Activated CD8-positive, alpha-beta T cell treated with anti-CD3 and anti-CD28 coated beads for 36 hours (primary cell): ENCODE measurements around the gene DLG2. TPM values are rescaled to one million over a fixed set of nuclear protein-coding genes. Genes with fewer than 3 reads are reported as not detected.

Experiments
- ATAC-seq: fragments of 200-7000 bp; cut with Tn5 transposase; one replicate; pipeline ENCODE4 v1.10.0; 2021; ENCODE audit warnings: mild to moderate bottlenecking, moderate library complexity
- CTCF ChIA-PET: fragments of 350-600 bp; sonication (Branson Sonifier 250); formaldehyde crosslinking; loops from one replicate; lab custom pipeline; 2021; ENCODE audit warnings: antibody characterized with exemption; lab: Charles Lee
- POLR2A ChIA-PET: fragments of 350-600 bp; sonication (Branson Sonifier 250); formaldehyde crosslinking; loops from one replicate; lab custom pipeline; 2021; ENCODE audit warnings: antibody characterized with exemption; lab: Charles Lee
- DNase-seq: peaks from one replicate; pipeline ENCODE4 v3.0.0-alpha.2; 2020
- H3K27ac Mint-ChIP-seq: one replicate; pipeline ENCODE4 v1.8.0; 2021; ENCODE audit warnings: mild to moderate bottlenecking, mixed read lengths
- H3K27me3 Mint-ChIP-seq: one replicate; pipeline ENCODE4 v1.8.0; 2021; ENCODE audit warnings: mixed read lengths
- H3K36me3 Mint-ChIP-seq: one replicate; pipeline ENCODE4 v1.8.0; 2021; ENCODE audit warnings: low read depth, mixed read lengths
- H3K4me1 Mint-ChIP-seq: one replicate; pipeline ENCODE4 v1.8.0; 2021; ENCODE audit warnings: low read depth, mixed read lengths
- H3K4me3 Mint-ChIP-seq: one replicate; pipeline ENCODE4 v1.8.0; 2021; ENCODE audit warnings: mild to moderate bottlenecking, moderate library complexity, mixed read lengths
- H3K9me3 Mint-ChIP-seq: one replicate; pipeline ENCODE4 v1.8.0; 2021; ENCODE audit warnings: mixed read lengths
- intact Hi-C: fragments of 100-400 bp; cut with micrococcal nuclease; formaldehyde crosslinking; loops from one replicate; pipeline ENCODE4 v1.10.0; 2022
- total RNA-seq, 2 experiments: library from RNA; stranded (reverse); gene quantifications; one replicate each; pipeline ENCODE4 v1.2.3, GENCODE V29; 2021
- TF ChIP-seq, protein P1 (sequence below): fragments of 200-600 bp; IDR thresholded peaks from one replicate; pipeline ENCODE4 v1.8.0; 2022; ENCODE audit warnings: antibody characterized with exemption, mild to moderate bottlenecking

The DLG2 gene
- total RNA-seq, 2 experiments from 2014 or later = 2.2 to 2.6 TPM

- intact Hi-C loops = no loop called here
- POLR2A ChIA-PET = no interaction called here
- CTCF ChIA-PET = no interaction called here
- no peak for DNase-seq
- Mint-ChIP-seq H3K27me3 (no peaks in the 10 kb centered on the region), H3K4me3 (no peak overlapping the region), H3K27ac (no peak overlapping the region), H3K4me1 (no peaks in the 10 kb centered on the region), H3K9me3 (peaks cover 11% of the 10 kb centered on the region), H3K36me3 (no peaks in the 10 kb centered on the region)
- ATAC-seq = no peak
- TF ChIP-seq, protein P1, sequence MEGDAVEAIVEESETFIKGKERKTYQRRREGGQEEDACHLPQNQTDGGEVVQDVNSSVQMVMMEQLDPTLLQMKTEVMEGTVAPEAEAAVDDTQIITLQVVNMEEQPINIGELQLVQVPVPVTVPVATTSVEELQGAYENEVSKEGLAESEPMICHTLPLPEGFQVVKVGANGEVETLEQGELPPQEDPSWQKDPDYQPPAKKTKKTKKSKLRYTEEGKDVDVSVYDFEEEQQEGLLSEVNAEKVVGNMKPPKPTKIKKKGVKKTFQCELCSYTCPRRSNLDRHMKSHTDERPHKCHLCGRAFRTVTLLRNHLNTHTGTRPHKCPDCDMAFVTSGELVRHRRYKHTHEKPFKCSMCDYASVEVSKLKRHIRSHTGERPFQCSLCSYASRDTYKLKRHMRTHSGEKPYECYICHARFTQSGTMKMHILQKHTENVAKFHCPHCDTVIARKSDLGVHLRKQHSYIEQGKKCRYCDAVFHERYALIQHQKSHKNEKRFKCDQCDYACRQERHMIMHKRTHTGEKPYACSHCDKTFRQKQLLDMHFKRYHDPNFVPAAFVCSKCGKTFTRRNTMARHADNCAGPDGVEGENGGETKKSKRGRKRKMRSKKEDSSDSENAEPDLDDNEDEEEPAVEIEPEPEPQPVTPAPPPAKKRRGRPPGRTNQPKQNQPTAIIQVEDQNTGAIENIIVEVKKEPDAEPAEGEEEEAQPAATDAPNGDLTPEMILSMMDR = no peak
Measured at GRCh38 chr11:84061726-84062125, 1565.4 kb downstream of the DLG2 start.

- Mint-ChIP-seq H3K4me3 (no peak overlapping the region), H3K36me3 (no peaks in the 10 kb centered on the region), H3K9me3 (peaks cover 8% of the 10 kb centered on the region), H3K27ac (no peak overlapping the region), H3K27me3 (no peaks in the 10 kb centered on the region), H3K4me1 (no peaks in the 10 kb centered on the region)
- TF ChIP-seq, protein P1 = no peak
- DNase-seq (no peak), ATAC-seq (no peak)
- ChIA-PET POLR2A (no interaction called here), CTCF (interaction anchor here (1.9 kb wide), 1 partner anchor 12 kb away, joined by 5 read pairs; no protein-coding TSS in a partner anchor)
- intact Hi-C loops = no loop called here
Measured at GRCh38 chr11:84056653-84057376, 1570.3 kb downstream of the DLG2 start.

GRCh38 chr11:84045146-84045545 is 1582.0 kb downstream of the DLG2 start:
- DNase-seq (no peak), ATAC-seq (no peak)
- intact Hi-C loops = no loop called here
- Mint-ChIP-seq H3K27me3 (no peaks in the 10 kb centered on the region), H3K4me1 (no peaks in the 10 kb centered on the region), H3K36me3 (no peaks in the 10 kb centered on the region), H3K9me3 (peaks cover 16% of the 10 kb centered on the region), H3K27ac (no peak overlapping the region), H3K4me3 (no peak overlapping the region)
- POLR2A ChIA-PET = no interaction called here
- CTCF ChIA-PET = no interaction called here
- TF ChIP-seq, protein P1 = no peak

DNA sequence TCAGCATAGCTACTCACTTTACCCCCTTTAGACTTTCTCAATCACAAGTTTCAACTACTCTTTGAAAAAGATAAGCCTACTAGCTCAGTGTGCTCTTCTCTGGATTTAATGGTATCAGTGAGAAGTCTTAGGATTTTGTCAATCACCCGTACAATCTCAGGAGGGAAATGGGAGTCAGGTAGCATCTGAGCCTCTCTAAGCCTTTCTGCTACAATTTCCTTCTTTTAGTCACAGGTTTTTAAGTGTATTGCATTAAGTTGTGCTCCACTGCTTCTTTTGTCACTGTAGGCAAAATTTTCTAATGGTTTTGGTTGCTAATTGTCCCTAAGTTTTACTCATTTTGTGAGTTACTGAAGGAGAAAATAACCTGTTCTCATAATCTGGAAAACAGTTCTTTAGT is 1582.4 kb downstream of the DLG2 start:
- POLR2A ChIA-PET = no interaction called here
- intact Hi-C loops = no loop called here
- no peak overlapping the region for H3K27ac Mint-ChIP-seq
- peaks cover 14% of the 10 kb centered on the region for H3K9me3 Mint-ChIP-seq
- DNase-seq = no peak
- CTCF ChIA-PET = no interaction called here
- no peak overlapping the region for H3K4me3 Mint-ChIP-seq
- TF ChIP-seq, protein P1 = no peak
- no peaks in the 10 kb centered on the region for H3K36me3 Mint-ChIP-seq
- no peak for ATAC-seq
- no peaks in the 10 kb centered on the region for H3K27me3 Mint-ChIP-seq
- no peaks in the 10 kb centered on the region for H3K4me1 Mint-ChIP-seq

DNA sequence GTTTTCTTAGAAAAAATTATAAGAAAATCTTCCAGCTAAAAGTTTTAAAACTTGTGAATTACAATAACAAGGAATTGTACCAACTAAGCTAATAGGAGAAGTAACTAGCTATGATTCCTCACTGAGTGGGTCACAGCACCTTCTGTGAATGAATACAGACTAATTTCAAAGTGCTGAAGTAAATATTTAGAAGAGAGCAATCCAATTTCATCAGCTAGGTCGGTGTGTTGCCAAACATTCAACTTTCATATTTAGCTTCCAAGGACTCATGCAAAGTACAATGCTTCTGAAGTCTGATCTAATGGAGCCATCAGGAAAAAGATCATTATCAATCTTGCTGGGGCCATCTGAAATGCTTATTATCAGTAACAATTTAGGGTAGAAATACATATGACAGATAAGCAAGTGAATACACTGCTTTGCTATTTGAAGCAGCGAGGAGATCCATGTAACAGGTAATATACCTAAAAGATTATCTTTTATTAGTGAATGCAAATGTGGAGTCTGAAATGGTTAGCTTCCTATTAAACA is 1590.4 kb downstream of the DLG2 start:
- ChIA-PET CTCF (no interaction called here), POLR2A (no interaction called here)
- Mint-ChIP-seq H3K9me3 (peaks cover 23% of the 10 kb centered on the region), H3K27ac (no peak overlapping the region), H3K36me3 (no peaks in the 10 kb centered on the region), H3K4me1 (no peaks in the 10 kb centered on the region), H3K4me3 (no peak overlapping the region), H3K27me3 (no peaks in the 10 kb centered on the region)
- TF ChIP-seq, protein P1 = no peak
- ATAC-seq = no peak
- intact Hi-C loops = no loop called here
- DNase-seq = no peak
